HG03558 (cell line): Measurements from ENCODE around the gene RBM3.
"Not testable (repeated sequence)": the region's sequence is repeated elsewhere in the genome, so short reads cannot be mapped to it uniquely, and the experiment has no call there.

Source experiments
- ATAC-seq: cut with Tn5 transposase; IDR thresholded peaks from one replicate; pipeline ENCODE4 v1.9.1; 2021; ENCODE audit warnings: moderate number of reproducible peaks; ENCODE audit not compliant: unreplicated experiment; ENCODE audit errors: extremely low read depth

RBM3 gene

GRCh38 chrX:48574270-48575266 is at the start of gene RBM3:
Gene RBM3, plus strand, starts transcription at chrX:48574484. Its CDS starts 697 bp downstream, at chrX:48575181.
- ATAC-seq, result peak; percentile 39

DNA sequence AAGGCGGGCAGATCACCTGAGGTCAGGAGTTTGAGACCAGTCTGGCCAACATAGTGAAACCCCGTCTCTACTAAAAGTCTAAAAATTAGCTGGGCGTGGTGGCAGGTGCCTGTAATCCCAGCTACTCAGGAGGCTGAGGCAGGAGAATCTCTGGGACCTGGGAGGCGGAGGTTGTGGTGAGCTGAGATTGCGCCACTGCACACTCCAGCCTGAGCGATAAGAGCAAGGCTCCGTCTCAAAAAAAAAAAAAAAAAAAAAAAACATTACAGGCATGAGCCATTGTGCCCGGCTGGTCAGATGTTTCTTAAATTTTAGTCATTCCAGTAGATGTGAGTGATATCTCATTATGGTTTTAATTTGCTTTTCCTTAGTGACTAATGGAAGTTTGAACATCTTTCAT is 48.4 kb upstream of the RBM3 start:
- not testable (repeated sequence) for ATAC-seq

- no peak for ATAC-seq
Measured at GRCh38 chrX:48530736-48531135, 43.5 kb upstream of the RBM3 start.

DNA sequence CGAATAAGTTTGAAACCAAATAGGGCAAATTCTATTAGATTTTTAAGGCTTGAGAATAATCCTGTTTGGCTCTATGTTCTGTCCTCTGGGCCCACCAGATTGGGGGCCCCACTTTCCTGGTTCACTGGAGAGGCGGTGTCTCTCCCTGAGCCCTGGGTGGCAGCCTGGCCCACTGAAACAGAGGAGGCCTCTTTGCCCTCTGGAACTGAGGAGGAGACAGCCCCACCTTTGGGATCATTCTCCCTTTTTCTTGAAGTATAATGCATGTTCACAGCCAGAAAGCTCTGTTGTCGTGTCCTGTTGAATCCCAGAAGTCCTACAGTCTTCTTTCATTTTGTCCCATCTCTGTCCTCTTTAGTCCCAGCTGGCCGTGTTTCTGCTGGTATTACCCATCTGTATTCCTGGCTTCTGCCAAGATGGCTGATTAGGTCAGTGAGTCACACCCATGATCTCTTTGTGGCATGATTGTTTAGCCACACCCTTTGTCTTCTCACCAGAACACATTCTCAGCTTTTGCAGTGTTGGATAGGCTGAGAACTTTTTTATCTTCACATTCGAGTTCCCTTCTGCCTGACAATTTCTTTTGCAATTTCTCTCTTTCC is 42.8 kb upstream of the RBM3 start:
- no peak for ATAC-seq

- no peak for ATAC-seq
Measured at GRCh38 chrX:48532161-48532560, 42.1 kb upstream of the RBM3 start.

DNA sequence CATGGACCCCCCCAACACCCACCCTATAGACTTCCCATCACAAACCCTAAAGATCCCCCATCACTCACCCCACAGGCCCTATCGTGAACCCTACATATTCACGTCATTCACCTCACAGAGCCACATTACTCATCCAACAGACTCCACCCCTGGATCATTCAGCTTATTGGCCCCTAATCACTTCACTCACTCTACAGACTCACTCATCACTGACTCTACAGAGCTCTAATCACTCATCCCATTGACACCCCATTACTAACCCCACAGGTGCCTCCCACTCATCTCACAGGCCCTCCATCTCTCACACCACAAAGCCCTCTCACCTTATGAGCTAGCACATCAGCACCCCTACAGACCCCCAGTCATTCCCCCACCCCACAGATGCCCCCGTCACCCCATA is 41.1 kb upstream of the RBM3 start:
- no peak for ATAC-seq

GRCh38 chrX:48538641-48539344 is 35.5 kb upstream of the RBM3 start:
- no peak for ATAC-seq

GRCh38 chrX:48539345-48540027 is 34.8 kb upstream of the RBM3 start, which contains the start of gene TBC1D25:
Gene TBC1D25, plus strand, starts transcription at chrX:48539714. Its CDS starts 84 bp downstream, at chrX:48539798.
- peak; percentile 45 for ATAC-seq

- ATAC-seq, result no peak
Measured at GRCh38 chrX:48540028-48540375, 34.3 kb upstream of the RBM3 start.

- no peak for ATAC-seq
Measured at GRCh38 chrX:48540480-48540879, 33.8 kb upstream of the RBM3 start.

GRCh38 chrX:48541140-48541814 is 33.0 kb upstream of the RBM3 start:
- no peak for ATAC-seq

DNA sequence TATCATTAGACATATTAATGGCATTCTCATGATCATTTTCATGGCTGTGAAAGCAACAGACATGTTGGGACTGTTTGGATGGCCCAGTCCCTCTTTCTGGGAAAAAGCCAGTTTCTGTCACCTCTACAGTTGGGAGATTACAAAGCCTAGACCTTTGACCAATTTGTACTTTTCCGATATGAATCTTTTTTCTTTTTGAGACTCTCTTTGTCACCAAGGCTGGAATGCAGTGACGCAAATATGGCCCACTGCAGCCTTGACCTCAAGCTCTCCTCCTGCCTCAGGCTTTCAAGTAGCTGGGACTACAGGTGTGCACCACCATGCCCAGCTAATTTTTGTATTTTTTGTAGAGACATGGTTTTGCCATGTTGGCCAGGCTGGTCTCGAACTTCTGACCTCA is 25.4 kb upstream of the RBM3 start:
- ATAC-seq, result no peak

- not testable (repeated sequence) for ATAC-seq
Measured at GRCh38 chrX:48555731-48556325, 18.5 kb upstream of the RBM3 start.

- no peak for ATAC-seq
Measured at GRCh38 chrX:48558271-48558670, 16.0 kb upstream of the RBM3 start.

GRCh38 chrX:48559636-48560035 is 14.6 kb upstream of the RBM3 start:
- no peak for ATAC-seq

DNA sequence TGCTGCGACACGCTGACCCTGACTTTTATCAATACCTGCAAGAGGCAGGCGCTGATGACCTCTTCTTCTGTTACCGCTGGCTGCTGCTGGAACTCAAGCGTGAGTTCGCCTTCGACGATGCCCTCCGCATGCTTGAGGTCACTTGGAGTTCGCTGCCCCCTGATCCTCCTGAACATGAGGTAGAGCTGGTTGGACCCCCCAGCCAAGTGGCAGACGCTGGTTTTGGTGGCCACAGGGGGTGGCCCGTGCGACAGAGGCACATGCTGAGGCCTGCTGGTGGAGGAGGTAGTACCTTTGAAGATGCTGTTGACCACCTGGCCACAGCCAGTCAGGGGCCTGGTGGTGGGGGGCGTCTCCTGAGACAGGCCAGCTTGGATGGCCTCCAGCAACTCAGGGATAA is 14.2 kb upstream of the RBM3 start:
- ATAC-seq, result no peak

DNA sequence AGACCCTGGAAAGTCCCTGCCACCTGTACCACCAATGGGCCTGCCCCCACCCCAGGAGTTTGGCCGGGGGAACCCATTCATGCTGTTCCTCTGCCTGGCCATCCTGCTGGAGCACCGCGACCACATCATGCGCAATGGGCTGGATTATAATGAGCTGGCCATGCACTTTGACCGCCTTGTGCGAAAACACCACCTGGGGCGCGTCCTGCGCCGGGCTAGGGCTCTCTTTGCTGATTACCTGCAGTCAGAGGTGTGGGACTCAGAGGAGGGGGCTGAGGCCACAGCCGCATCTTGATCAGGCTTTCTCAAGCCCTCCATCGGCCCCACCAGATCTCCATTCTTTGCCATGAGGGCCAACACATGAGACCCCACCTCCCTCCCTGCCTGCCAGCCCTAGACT is 13.6 kb upstream of the RBM3 start:
- no peak for ATAC-seq

GRCh38 chrX:48569958-48570357 is 4.3 kb upstream of the RBM3 start:
- ATAC-seq, result peak; percentile 37

GRCh38 chrX:48573690-48574269 is 504 bp upstream of the RBM3 start:
- no peak for ATAC-seq
